Testis (tissue), 3 donors: Measurements from ENCODE around the gene ANKRD45. TPM values are rescaled to one million over a fixed set of nuclear protein-coding genes. Genes with fewer than 3 reads are reported as not detected.
A peak's percentile ranks its signal among the peaks of the same experiment; 100 is the strongest.
"Not testable (repeated sequence)": the region's sequence is repeated elsewhere in the genome, so short reads cannot be mapped to it uniquely, and the experiment has no call there.

Experiments used
- DNase-seq: peaks from one replicate; pipeline ENCODE4 v3.0.0-alpha.2; 2019
- H3K27ac ChIP-seq, 2 donors: fragments of 200-600 bp; sonication (generic); one replicate each; pipeline ENCODE4 v1.5.1; 2019
- H3K27me3 ChIP-seq: fragments of 200-600 bp; sonication (generic); one replicate; pipeline ENCODE4 v1.5.1; 2019
- H3K36me3 ChIP-seq: fragments of 200-600 bp; sonication (generic); one replicate; pipeline ENCODE4 v1.5.1; 2017; ENCODE audit warnings: low read depth; ENCODE audit errors: missing control alignments
- H3K4me1 ChIP-seq: fragments of 200-600 bp; sonication (generic); one replicate; pipeline ENCODE4 v1.5.1; 2019
- H3K4me3 ChIP-seq, 2 donors: fragments of 200-600 bp; sonication (generic); one replicate each; pipeline ENCODE4 v1.5.1; 2017 to 2019
- H3K9me3 ChIP-seq: fragments of 200-600 bp; sonication (generic); one replicate; pipeline ENCODE4 v1.5.1; 2017
- POLR2A ChIP-seq: fragments of 450-650 bp; IDR thresholded peaks from one replicate; pipeline ENCODE4 v1.6.1; 2017; ENCODE audit warnings: antibody characterized with exemption, mild to moderate bottlenecking, moderate library complexity
- WGBS, 2 donors: methylation state at CpG; one replicate each; pipeline ENCODE4 v1.1.5; 2018; 5-methylcytosine and 5-hydroxymethylcytosine counted together
- intact Hi-C: fragments of 100-400 bp; cut with DNase I; formaldehyde crosslinking; loops from one replicate; pipeline ENCODE4 v1.15.1; 2023; ENCODE audit warnings: low total_unique reads
- polyA plus RNA-seq: library from polyadenylated mRNA; stranded (reverse); fragments of 350-450 nt; fragmentation: Illumina TruSeq; extraction: RNeasy Lipid Tissue Mini Kit (QIAGEN cat#74804); gene quantifications from one replicate; pipeline ENCODE4 v1.2.3, GENCODE V29; 2014; ENCODE audit warnings: low read depth, low replicate concordance; ENCODE audit not compliant: insufficient read depth
- total RNA-seq, 2 donors: library from RNA; depleted of rRNA; stranded (reverse); fragments of >200 nt; gene quantifications; one replicate each; pipeline ENCODE4 v1.2.3, GENCODE V29; 2016
- TF ChIP-seq, protein P1 (sequence below), 3 experiments: fragments of 450-650 bp in 2 of 3; fragments of 200-600 bp in 1 of 3; sonication (generic) in 1 of 3; IDR thresholded peaks; one replicate each; pipeline ENCODE4 v1.5.1; 2016 to 2019; ENCODE audit warnings: antibody characterized with exemption in 3 of 3, mild to moderate bottlenecking in 2 of 3, moderate library complexity in 1 of 3

The ANKRD45 gene
- total and polyA plus RNA-seq, 3 donors from 2014 or later: 6.7 to 37.9 (median 8.4) TPM

DNA sequence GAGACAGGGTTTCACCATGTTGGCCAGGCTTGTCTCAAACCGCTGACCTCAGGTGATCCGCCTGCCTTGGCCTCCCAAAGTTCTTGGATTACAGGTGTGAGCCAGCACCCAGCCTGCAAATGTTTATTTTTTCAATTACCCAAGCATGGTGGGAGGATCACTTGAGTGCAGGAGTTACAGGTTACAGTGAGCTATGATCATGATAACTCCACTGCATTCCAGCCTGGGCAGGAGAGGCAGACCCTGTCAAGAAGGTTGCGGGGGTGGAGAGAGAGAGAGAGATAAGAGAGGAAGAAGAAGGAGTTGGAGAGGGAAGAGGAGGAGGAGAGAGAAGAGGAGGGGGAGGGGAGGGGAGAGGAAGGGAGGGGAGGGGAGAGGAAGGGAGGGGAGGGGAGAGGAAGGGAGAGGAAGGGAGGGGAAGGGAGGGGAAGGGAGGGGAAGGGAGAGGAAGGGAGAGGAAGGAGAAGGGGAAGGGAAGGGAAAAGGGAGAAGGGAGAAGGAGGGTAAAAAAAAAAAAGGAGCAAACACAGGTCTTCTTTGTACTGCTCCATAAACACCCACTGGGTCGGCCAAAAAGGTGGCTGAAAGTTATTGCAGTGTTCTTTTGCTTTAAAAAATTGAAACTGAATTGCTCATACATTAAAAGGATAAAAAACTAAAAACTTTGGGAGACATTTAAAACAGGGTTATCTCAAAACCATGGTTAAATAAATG is 61.0 kb downstream of the ANKRD45 start:
- no peaks in the 10 kb centered on the region for H3K36me3 ChIP-seq
- no peaks in the 10 kb centered on the region for H3K9me3 ChIP-seq
- WGBS, 2 donors: 82 to 94% methylated on average over 4 of the region's 4 CpGs
- H3K4me3 ChIP-seq: no peak overlapping the region
- TF ChIP-seq POLR2A: no peak
- TF ChIP-seq, protein P1, sequence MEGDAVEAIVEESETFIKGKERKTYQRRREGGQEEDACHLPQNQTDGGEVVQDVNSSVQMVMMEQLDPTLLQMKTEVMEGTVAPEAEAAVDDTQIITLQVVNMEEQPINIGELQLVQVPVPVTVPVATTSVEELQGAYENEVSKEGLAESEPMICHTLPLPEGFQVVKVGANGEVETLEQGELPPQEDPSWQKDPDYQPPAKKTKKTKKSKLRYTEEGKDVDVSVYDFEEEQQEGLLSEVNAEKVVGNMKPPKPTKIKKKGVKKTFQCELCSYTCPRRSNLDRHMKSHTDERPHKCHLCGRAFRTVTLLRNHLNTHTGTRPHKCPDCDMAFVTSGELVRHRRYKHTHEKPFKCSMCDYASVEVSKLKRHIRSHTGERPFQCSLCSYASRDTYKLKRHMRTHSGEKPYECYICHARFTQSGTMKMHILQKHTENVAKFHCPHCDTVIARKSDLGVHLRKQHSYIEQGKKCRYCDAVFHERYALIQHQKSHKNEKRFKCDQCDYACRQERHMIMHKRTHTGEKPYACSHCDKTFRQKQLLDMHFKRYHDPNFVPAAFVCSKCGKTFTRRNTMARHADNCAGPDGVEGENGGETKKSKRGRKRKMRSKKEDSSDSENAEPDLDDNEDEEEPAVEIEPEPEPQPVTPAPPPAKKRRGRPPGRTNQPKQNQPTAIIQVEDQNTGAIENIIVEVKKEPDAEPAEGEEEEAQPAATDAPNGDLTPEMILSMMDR (IDR thresholded peaks at IDR 0.05): no peak
- no peak overlapping the region for H3K27ac ChIP-seq
- intact Hi-C loops: no loop called here
- H3K4me1 ChIP-seq: no peaks in the 10 kb centered on the region
- no peak for DNase-seq
- no peaks in the 10 kb centered on the region for H3K27me3 ChIP-seq

DNA sequence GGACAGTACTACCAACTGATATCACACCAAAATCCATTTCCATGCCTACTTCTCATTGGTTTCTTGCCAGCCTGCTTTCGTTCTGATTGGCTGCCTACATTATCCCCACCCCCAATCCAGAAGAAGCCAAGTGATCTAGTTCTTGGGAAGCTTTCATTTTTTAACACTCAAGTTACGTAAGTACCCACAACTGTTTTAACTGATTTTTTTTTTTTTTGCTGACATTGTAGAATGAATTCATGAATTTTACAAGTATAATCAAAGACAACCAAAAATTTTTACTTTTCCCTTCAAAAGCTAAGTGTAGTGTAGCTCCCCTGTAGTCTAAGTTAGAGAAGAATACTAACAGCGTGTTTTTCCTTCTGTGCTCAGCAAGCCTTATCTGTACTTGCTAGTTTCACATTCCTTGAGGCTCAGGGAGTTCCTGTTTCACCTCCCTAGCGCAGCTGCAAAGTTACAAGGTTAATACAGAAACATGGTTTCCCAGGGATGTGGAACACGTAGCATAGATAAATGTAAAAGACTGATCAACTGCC is 66.5 kb downstream of the ANKRD45 start, which contains the start of gene SLC9C2:
Gene SLC9C2 (minus strand): TSS at position 17 of the 536 bp plus-strand sequence. CDS start 1,296 bp downstream, outside the sequence.
- Histone ChIP-seq H3K36me3 (no peaks in the 10 kb centered on the region), H3K4me1 (no peaks in the 10 kb centered on the region), H3K27ac (peak within 1 kb of the TSS; percentile 64 to 83), H3K9me3 (no peaks in the 10 kb centered on the region), H3K4me3 (peak within 1 kb of the TSS; percentile 17 to 36), H3K27me3 (no peaks in the 10 kb centered on the region)
- TF ChIP-seq, protein P1 (IDR thresholded peaks at IDR 0.05): no peak
- no peak for TF ChIP-seq POLR2A
- DNase-seq: peak; percentile 75
- 10 to 14% methylated on average over 5 of the region's 5 CpGs for WGBS, 2 donors
- intact Hi-C loops: no loop called here

DNA sequence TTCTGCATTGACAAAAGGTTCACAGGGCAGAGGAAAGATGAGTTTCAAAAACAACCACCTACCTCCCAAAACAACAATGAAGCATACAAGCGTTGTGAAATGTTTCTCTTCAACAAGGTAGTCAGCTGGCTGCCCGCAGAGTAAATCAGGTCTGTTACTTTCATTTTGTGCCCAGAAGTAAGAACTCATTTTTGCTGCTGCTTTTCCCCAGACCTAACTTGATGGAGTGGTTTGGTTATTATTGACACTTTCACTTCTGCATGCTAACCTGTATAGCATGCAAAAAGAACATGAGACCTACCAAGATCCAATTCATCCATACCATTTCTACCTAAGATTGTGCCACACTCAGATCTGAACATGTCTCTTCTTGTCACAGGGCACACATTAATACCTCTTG is 68.1 kb downstream of the ANKRD45 start:
- WGBS, 2 donors: 60 to 89% methylated on average over 2 of the region's 2 CpGs
- Histone ChIP-seq H3K4me1 (no peaks in the 10 kb centered on the region), H3K9me3 (no peaks in the 10 kb centered on the region), H3K36me3 (no peaks in the 10 kb centered on the region), H3K27ac (peak overlapping the region; percentile 18 to 83), H3K27me3 (no peaks in the 10 kb centered on the region), H3K4me3 (peak overlapping the region in 1 of 2 donors; percentile 17)
- intact Hi-C loops: no loop called here
- DNase-seq: no peak
- TF ChIP-seq, protein P1 (IDR thresholded peaks at IDR 0.05): no peak
- no peak for TF ChIP-seq POLR2A

DNA sequence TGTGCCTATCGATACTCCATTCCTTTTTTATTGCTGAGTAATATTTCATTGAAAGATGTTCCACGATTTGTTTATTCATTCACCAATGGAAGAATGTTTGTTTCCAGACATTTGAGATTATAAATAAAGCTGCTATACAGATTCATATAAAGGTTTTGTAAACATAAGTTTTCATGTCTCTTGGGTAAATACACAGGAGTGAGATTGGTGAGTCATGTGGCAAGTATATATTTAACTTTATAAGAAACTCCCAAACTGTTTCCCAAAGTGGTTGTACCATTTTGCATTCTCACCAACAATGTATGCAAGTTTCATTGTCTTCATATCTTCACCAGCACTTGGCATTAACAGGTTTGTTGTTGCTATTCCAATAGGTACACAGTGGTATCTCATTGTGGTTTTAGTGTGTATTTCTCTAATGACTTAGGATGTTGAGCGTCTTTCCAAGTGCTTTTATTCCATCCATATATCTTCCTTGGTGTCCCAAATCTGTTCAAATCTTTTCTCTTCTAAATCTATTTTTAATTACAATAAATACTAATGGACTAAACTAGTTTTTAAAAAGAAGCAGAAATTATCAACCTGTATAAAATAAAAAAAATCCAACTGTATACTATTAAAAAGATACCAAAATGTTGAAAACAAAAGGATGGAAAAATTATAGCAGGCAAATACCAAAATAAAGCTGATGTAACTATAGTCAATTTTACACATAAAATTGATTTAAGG is 73.4 kb downstream of the ANKRD45 start:
- no peak for TF ChIP-seq POLR2A
- TF ChIP-seq, protein P1 (IDR thresholded peaks at IDR 0.05): no peak
- no peak overlapping the region for H3K27ac ChIP-seq
- H3K4me3 ChIP-seq: no peak overlapping the region
- H3K36me3 ChIP-seq: no peaks in the 10 kb centered on the region
- H3K27me3 ChIP-seq: no peaks in the 10 kb centered on the region
- H3K4me1 ChIP-seq: no peaks in the 10 kb centered on the region
- no peak for DNase-seq
- H3K9me3 ChIP-seq: no peaks in the 10 kb centered on the region
- WGBS, 2 donors: 93 to 95% methylated on average over 3 of the region's 3 CpGs
- intact Hi-C loops: no loop called here

DNA sequence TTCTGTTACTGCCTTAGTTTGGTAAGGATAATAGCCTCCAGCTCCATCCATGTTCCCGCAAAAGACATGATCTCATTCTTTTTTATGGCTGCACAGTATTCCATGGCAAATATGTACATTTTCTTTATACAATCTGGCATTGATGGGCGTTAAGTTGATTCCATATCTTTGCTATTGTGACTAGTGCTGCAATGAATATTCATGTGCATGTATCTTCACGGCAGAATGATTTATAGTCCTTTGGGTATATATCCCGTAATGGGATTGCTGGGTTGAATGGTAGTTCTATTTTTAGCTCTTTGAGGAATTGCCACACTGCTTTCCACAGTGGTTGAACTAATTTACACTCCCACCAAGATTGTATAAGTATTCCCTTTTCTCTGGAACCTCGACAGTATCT is 78.5 kb downstream of the ANKRD45 start:
- intact Hi-C loops, H3K27me3 ChIP-seq, H3K9me3 ChIP-seq, H3K36me3 ChIP-seq, H3K4me3 ChIP-seq, H3K4me1 ChIP-seq, DNase-seq, H3K27ac ChIP-seq: not testable (repeated sequence)
- 85 to 93% methylated on average over 5 of the region's 5 CpGs for WGBS, 2 donors
